ENCODE data around the gene PANK4.

Gene PANK4

GRCh38 chr1:2519029-2519685 lies 7.2 kb downstream of the PANK4 start:
- Histone ChIP-seq H3K4me3 (no peak overlapping the region), H3K27ac (no peak overlapping the region)
- TF ChIP-seq CTCF (IDR thresholded peaks at IDR 0.05), result no peak
- no peak for DNase-seq (ENCODE audit: low spot score)

- Histone ChIP-seq H3K4me3 (no peak overlapping the region), H3K27ac (no peak overlapping the region)
- DNase-seq (ENCODE audit: low spot score), result no peak
- TF ChIP-seq CTCF (IDR thresholded peaks at IDR 0.05), result no peak
Observed at GRCh38 chr1:2518528-2518927, 7.9 kb downstream of the PANK4 start.

DNA sequence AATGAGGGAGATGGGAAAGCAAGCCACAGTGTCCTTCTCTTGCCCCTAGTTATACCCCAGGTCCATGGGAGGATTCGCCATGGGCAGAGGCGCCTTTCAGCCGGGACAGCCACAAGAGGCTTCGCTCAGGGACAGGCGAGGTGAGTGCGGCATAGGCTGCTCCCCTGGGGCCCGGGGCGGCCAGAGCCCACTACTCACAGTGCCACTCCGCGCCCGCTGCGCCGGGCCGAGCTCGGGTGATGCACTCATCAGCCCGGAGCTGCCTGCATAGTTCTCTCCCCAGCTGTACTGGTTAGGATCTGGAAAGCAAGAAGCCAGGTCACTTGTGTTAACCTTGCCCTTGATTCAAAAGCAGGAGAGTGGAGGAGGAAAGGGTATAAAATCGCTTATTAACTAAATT lies 8.4 kb downstream of the PANK4 start:
- DNase-seq (ENCODE audit: low spot score), result no peak
- TF ChIP-seq CTCF (IDR thresholded peaks at IDR 0.05), result no peak
- H3K4me3 ChIP-seq, result no peak overlapping the region
- no peak overlapping the region for H3K27ac ChIP-seq

DNA sequence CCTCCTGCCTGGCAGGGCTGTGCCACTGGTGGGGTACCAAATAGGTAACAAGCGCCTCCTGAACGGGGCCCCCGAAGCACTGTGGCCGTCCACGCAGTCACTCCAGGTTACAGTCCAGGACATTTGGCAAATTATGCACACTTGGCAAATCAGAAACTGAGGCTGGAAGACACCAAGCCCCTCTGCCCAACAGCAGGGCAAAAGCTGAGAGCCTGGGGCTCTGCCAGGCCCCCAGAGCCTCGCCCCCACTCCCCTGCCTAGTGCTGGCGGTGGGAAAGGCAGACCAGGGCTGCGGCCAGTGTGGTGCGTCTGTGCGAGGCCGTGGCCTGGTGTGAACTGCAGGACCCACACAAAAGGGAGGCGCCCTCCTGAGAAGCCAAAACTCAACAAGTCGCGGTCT lies 9.4 kb downstream of the PANK4 start:
- H3K4me3 ChIP-seq, result no peak overlapping the region
- H3K27ac ChIP-seq, result no peak overlapping the region
- no peak for TF ChIP-seq CTCF (IDR thresholded peaks at IDR 0.05)
- no peak for DNase-seq (ENCODE audit: low spot score)

- no peak overlapping the region for H3K4me3 ChIP-seq
- H3K27ac ChIP-seq, result no peak overlapping the region
- DNase-seq (ENCODE audit: low spot score), result no peak
- TF ChIP-seq CTCF (IDR thresholded peaks at IDR 0.05), result no peak
Observed at GRCh38 chr1:2516124-2516523, 10.3 kb downstream of the PANK4 start.

DNA sequence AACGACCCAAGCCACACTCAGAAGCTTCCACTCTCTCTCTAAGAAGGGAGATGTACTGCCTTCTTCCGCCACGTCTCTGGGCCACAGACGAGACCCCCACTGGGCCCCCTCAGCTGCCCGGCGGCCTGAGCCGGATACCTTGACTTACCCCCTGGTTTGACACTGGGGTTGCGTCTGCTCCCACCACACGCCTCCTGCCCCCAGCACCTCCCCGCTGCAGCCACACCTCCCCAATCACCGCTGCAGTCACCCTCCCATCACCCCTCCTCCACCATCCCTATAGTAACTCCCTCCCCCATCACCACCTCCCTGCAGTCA lies 10.7 kb downstream of the PANK4 start:
- DNase-seq (ENCODE audit: low spot score), result no peak
- no peak overlapping the region for H3K27ac ChIP-seq
- no peak for TF ChIP-seq CTCF (IDR thresholded peaks at IDR 0.05)
- no peak overlapping the region for H3K4me3 ChIP-seq

DNA sequence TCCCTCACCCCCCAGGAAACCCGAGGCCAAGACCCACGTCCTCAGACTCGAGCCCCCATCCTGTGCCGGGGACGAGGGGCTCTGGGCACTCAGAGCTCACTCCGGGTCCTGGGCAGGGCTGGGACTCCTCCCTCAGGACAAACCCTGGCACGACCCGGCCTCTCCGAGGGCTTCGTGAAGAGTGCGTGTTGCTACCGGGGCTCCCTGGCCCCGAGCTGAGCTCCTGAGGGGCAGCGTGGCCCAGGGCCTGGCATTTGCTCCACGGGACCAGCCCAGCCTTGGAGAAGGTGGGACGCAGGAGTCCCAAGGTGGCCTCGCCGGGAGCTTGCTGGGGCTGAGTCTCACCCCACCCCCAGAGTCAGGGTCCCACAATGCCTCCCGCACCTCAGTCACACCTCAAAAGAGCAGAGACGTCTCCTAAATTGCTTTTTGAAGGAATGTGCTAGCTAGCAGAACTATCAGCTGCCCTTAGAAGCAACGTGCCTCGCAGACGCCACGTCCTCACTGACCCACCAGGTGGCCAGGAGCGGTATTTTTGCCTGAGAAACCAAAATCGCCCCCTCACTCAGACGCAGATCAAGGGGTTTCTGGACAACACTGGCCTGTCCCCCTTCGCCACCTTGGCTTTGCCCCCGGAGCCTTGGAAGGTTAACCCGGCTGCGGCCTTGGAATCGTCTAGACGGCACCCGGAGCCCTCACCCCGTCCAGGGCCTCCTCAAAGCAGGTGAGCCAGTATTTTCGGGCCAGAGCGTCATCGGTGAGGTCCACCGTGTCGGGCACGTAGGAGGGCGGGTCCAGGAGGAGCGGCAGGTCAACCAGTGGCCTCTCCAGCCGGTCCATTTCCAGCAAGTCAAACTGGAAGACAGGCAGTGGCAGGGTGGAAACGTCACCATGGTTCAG lies 11.3 kb downstream of the PANK4 start:
- TF ChIP-seq CTCF (IDR thresholded peaks at IDR 0.05), result no peak
- Histone ChIP-seq H3K27ac (no peak overlapping the region), H3K4me3 (no peak overlapping the region)
- no peak for DNase-seq (ENCODE audit: low spot score)

Data from coronary artery (tissue), 2 donors.